GM18858 (cell line): Measurements from ENCODE around the gene LRRC8A.

ENCODE experiments used
- ATAC-seq: cut with Tn5 transposase; IDR thresholded peaks from one replicate; pipeline ENCODE4 v1.9.1; 2021; ENCODE audit not compliant: unreplicated experiment

LRRC8A gene

GRCh38 chr9:128901379-128901778 lies 19.4 kb downstream of the LRRC8A start:
- ATAC-seq = no peak

GRCh38 chr9:128901822-128902221 lies 19.9 kb downstream of the LRRC8A start:
- no peak for ATAC-seq

- ATAC-seq = no peak
Observed at GRCh38 chr9:128902351-128903078, 20.6 kb downstream of the LRRC8A start.

GRCh38 chr9:128903079-128903461 lies 21.1 kb downstream of the LRRC8A start:
- no peak for ATAC-seq

GRCh38 chr9:128903871-128904620 lies 22.1 kb downstream of the LRRC8A start:
- no peak for ATAC-seq

GRCh38 chr9:128905964-128906363 lies 24.0 kb downstream of the LRRC8A start:
- no peak for ATAC-seq

GRCh38 chr9:128906741-128907140 lies 24.8 kb downstream of the LRRC8A start:
- no peak for ATAC-seq

- no peak for ATAC-seq
Observed at GRCh38 chr9:128908372-128908771, 26.4 kb downstream of the LRRC8A start.

GRCh38 chr9:128909859-128910258 lies 27.9 kb downstream of the LRRC8A start:
- no peak for ATAC-seq

GRCh38 chr9:128910906-128911305 lies 29.0 kb downstream of the LRRC8A start:
- ATAC-seq = no peak

- no peak for ATAC-seq
Observed at GRCh38 chr9:128911529-128912035, 29.6 kb downstream of the LRRC8A start.

- no peak for ATAC-seq
Observed at GRCh38 chr9:128912270-128912853, 30.4 kb downstream of the LRRC8A start.

- no peak for ATAC-seq
Observed at GRCh38 chr9:128913048-128913900, 31.3 kb downstream of the LRRC8A start.

GRCh38 chr9:128913995-128914772 lies 32.3 kb downstream of the LRRC8A start:
- no peak for ATAC-seq

- no peak for ATAC-seq
Observed at GRCh38 chr9:128916204-128916603, 34.3 kb downstream of the LRRC8A start.

- ATAC-seq = no peak
Observed at GRCh38 chr9:128916745-128917144, 34.8 kb downstream of the LRRC8A start.

GRCh38 chr9:128917151-128917849 lies 35.4 kb downstream of the LRRC8A start:
- no peak for ATAC-seq

GRCh38 chr9:128918921-128919320 lies 37.0 kb downstream of the LRRC8A start:
- ATAC-seq = no peak

- no peak for ATAC-seq
Observed at GRCh38 chr9:128919402-128920089, 37.6 kb downstream of the LRRC8A start.
